K562 (cell line): ENCODE results near the gene RBM26.
A peak's percentile ranks its signal among the peaks of the same experiment; 100 is the strongest.

ENCODE experiments used
- ARID2 ChIP-seq: fragments of 450-650 bp; IDR thresholded peaks from 2 replicates; pipeline ENCODE4 v1.6.1; 2017; ENCODE audit warnings: antibody characterized with exemption, mild to moderate bottlenecking
- CHD2 ChIP-seq: IDR thresholded peaks from 2 replicates; pipeline ENCODE4 v1.6.1; 2011; ENCODE audit warnings: low read depth, low read length
- CREB1 ChIP-seq, 2 experiments: sonication (generic) in 1 of 2; formaldehyde crosslinking in 1 of 2; IDR thresholded peaks; 2 replicates each; pipeline versions ENCODE4 v1.6.1 to v1.8.0; 2012 to 2022; ENCODE audit warnings: inconsistent platforms in 1 of 2, mild to moderate bottlenecking in 1 of 2, missing genetic modification reagents in 1 of 2, moderate library complexity in 1 of 2
- HCFC1 ChIP-seq: IDR thresholded peaks from 2 replicates; pipeline ENCODE4 v1.6.1; 2012; ENCODE audit warnings: low read depth, low read length, improper control_type of control experiment
- HDAC3 ChIP-seq: fragments of 450-650 bp; IDR thresholded peaks from 2 replicates; pipeline ENCODE4 v1.6.1; 2018; ENCODE audit warnings: borderline replicate concordance, mild to moderate bottlenecking, moderate library complexity; ENCODE audit not compliant: partially characterized antibody
- HNRNPH1 ChIP-seq: fragments of 200-400 bp; formaldehyde crosslinking; optimal IDR thresholded peaks from 2 replicates; pipeline ENCODE3; 2017; ENCODE audit warnings: low read depth, mild to moderate bottlenecking, low read length, moderate library complexity
- LCOR ChIP-seq: sonication (generic); formaldehyde crosslinking; IDR thresholded peaks from 2 replicates; pipeline ENCODE4 v1.8.0; 2022; ENCODE audit warnings: mild to moderate bottlenecking, missing genetic modification reagents
- TBL1XR1 ChIP-seq, 2 experiments: IDR thresholded peaks; 2 replicates each; pipeline ENCODE4 v1.6.1; 2012; ENCODE audit warnings: improper control_type of control experiment in 2 of 2, low read length in 2 of 2, mild to moderate bottlenecking in 1 of 2
- TCF3 ChIP-seq: sonication (generic); formaldehyde crosslinking; IDR thresholded peaks from 2 replicates; pipeline ENCODE4 v1.4.0; 2020; ENCODE audit warnings: mild to moderate bottlenecking, missing genetic modification reagents

DNA sequence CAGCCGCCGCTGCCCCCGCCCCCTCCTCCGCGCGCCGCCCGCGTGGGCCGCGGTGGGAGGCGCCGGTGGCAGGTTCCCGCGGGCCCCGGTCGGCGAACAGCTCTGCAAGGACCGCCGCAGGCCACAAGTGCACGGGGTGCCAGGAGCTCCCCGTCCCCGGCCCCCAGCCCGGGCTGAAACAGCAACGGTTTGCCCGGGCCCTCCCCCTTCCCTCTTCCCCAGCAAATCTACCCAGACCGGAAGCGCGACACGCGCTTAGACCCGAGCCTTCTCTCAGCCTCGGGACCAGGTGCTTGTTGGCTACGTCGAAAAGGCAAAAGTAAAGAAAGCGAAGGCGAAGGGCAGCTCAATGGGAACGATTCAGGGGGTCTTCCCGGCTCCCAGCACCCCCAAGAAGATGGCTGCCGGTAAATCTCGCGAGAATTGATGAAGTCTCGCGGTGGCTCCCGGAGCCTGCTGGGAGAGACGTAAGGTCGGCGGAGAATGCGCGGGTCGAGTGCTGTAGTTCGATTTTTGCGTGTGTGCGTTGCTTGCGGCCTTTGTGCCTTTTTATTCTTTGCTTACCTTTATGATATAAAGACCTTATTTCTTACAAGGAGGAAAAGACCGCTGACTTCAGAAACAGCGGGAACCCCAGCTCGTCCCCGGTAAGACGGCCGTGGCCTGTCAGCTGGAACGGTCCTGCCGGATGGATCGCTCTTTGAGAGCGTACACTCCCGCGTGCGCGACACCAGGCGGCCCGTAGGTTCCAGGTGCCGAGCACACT, at the start of gene RBM26:
- TF ChIP-seq HDAC3 (peak; percentile 71), TCF3 (CRISPR knock-in tag) (0 out of 2 replicates have a peak, but pooled peaks have one; percentile 4), HNRNPH1 (no peak), TBL1XR1 (IDR thresholded peaks at IDR 0.05; ENCODE audit: low read length in 2 of 2) (no peak), CHD2 (peak; percentile 97), CREB1 (IDR thresholded peaks at IDR 0.05) (no peak; the same call in 1 of the 2 replicates), CREB1 (CRISPR knock-in tag; IDR thresholded peaks at IDR 0.05) (no peak), LCOR (CRISPR knock-in tag) (no peak), ARID2 (no peak), HCFC1 (no peak)
